GM12892 (cell line): Measurements from ENCODE around the gene GLTPD2.

Experiments used
- POLR2A ChIP-seq: IDR thresholded peaks from 2 replicates; pipeline ENCODE4 v1.6.1; 2011; ENCODE audit warnings: low read depth, low read length, control low read depth
- POLR2AphosphoS5 ChIP-seq: IDR thresholded peaks from 2 replicates; pipeline ENCODE4 v1.6.1; 2011; ENCODE audit warnings: low read depth, low read length, control low read depth
- TAF1 ChIP-seq: IDR thresholded peaks from 2 replicates; pipeline ENCODE4 v1.6.1; 2011; ENCODE audit warnings: low read depth, mild to moderate bottlenecking, control low read depth, low read length, borderline replicate concordance

- TF ChIP-seq POLR2AphosphoS5 (peak; percentile 55; the same call in 1 of the 2 replicates), TAF1 (0 out of 2 replicates have a peak, but pooled peaks have one; percentile 9), POLR2A (0 out of 2 replicates have a peak, but pooled peaks have one; percentile 58)
Measured at GRCh38 chr17:4833178-4833940, 44.6 kb downstream of the GLTPD2 start, which contains the start of gene MINK1.
